RWPE2 (cell line): ENCODE data around the gene FER1L5.

Experiments
- ATAC-seq: fragments of 200-7000 bp; cut with Tn5 transposase; 3 replicates; pipeline ENCODE4 v1.9.1; 2021; ENCODE audit warnings: low read depth
- DNase-seq: peaks from one replicate; pipeline ENCODE4 v3.0.0-alpha.2; 2020; ENCODE audit warnings: low spot score
- H3K27ac ChIP-seq: fragments of 450-650 bp; 2 replicates; pipeline ENCODE4 v1.5.1; 2017; ENCODE audit warnings: mild to moderate bottlenecking; ENCODE audit not compliant: poor library complexity, severe bottlenecking
- H3K27me3 ChIP-seq: fragments of 250-450 bp; sonication (Bioruptor Pico); 2 replicates; pipeline ENCODE4 v1.5.1; 2021; ENCODE audit warnings: mild to moderate bottlenecking, moderate library complexity; ENCODE audit not compliant: insufficient read depth, poor library complexity, severe bottlenecking
- H3K36me3 ChIP-seq: fragments of 250-450 bp; sonication (Bioruptor Pico); 2 replicates; pipeline ENCODE4 v1.5.1; 2020; ENCODE audit warnings: low read depth, mild to moderate bottlenecking, moderate library complexity
- H3K4me1 ChIP-seq: fragments of 250-450 bp; sonication (Bioruptor Pico); 2 replicates; pipeline ENCODE4 v1.5.1; 2021; ENCODE audit warnings: mild to moderate bottlenecking, moderate library complexity; ENCODE audit not compliant: insufficient read depth, poor library complexity, severe bottlenecking
- H3K4me3 ChIP-seq: fragments of 250-450 bp; sonication (Bioruptor Pico); 2 replicates; pipeline ENCODE4 v1.5.1; 2021; ENCODE audit warnings: mild to moderate bottlenecking, moderate library complexity; ENCODE audit not compliant: severe bottlenecking
- H3K9me3 ChIP-seq: fragments of 250-450 bp; sonication (Bioruptor Pico); 2 replicates; pipeline ENCODE4 v1.5.1; 2021; ENCODE audit warnings: mild to moderate bottlenecking, moderate library complexity; ENCODE audit not compliant: severe bottlenecking
- TF ChIP-seq, protein P1 (sequence below): fragments of 450-650 bp; IDR thresholded peaks from one replicate; pipeline ENCODE4 v1.5.1; 2017; ENCODE audit warnings: mild to moderate bottlenecking, moderate library complexity; ENCODE audit not compliant: poor library complexity, severe bottlenecking

The FER1L5 gene

DNA sequence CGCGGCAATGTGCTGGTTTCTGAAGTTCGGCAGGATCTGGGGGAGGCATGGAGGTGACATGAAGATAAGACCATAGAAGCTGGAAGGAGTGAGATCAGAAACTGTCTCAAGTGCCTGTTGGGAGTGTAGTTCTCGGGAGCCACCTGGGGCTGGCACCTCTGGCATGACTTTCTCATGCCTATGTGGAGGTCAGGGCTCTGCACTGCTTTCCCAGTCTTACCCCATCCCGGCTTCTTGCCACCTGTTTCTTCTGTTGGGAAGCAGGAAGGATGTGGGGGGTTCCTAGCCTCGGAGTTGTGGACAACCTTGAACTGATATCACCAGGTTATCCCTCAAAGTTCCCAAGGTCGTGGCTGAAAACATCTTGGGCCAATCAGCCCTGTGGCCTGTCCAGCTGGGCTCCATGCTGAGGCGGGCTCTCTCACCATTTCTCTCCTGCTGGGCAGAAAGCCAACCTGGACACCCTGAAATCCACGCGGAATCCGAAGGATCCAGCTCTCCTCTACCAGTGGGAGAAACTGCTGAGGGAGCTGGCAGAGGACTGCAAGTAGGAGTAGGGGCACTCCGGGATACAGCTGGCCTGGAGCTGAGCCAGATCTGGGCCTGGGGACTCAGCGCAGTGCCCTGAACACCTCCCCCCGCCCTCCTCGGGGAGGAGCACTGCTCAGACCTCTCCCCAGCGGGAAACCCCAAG, 42.5 kb downstream of the FER1L5 start:
- TF ChIP-seq, protein P1, sequence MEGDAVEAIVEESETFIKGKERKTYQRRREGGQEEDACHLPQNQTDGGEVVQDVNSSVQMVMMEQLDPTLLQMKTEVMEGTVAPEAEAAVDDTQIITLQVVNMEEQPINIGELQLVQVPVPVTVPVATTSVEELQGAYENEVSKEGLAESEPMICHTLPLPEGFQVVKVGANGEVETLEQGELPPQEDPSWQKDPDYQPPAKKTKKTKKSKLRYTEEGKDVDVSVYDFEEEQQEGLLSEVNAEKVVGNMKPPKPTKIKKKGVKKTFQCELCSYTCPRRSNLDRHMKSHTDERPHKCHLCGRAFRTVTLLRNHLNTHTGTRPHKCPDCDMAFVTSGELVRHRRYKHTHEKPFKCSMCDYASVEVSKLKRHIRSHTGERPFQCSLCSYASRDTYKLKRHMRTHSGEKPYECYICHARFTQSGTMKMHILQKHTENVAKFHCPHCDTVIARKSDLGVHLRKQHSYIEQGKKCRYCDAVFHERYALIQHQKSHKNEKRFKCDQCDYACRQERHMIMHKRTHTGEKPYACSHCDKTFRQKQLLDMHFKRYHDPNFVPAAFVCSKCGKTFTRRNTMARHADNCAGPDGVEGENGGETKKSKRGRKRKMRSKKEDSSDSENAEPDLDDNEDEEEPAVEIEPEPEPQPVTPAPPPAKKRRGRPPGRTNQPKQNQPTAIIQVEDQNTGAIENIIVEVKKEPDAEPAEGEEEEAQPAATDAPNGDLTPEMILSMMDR = no peak
- H3K9me3 ChIP-seq = no peaks in the 10 kb centered on the region

DNA sequence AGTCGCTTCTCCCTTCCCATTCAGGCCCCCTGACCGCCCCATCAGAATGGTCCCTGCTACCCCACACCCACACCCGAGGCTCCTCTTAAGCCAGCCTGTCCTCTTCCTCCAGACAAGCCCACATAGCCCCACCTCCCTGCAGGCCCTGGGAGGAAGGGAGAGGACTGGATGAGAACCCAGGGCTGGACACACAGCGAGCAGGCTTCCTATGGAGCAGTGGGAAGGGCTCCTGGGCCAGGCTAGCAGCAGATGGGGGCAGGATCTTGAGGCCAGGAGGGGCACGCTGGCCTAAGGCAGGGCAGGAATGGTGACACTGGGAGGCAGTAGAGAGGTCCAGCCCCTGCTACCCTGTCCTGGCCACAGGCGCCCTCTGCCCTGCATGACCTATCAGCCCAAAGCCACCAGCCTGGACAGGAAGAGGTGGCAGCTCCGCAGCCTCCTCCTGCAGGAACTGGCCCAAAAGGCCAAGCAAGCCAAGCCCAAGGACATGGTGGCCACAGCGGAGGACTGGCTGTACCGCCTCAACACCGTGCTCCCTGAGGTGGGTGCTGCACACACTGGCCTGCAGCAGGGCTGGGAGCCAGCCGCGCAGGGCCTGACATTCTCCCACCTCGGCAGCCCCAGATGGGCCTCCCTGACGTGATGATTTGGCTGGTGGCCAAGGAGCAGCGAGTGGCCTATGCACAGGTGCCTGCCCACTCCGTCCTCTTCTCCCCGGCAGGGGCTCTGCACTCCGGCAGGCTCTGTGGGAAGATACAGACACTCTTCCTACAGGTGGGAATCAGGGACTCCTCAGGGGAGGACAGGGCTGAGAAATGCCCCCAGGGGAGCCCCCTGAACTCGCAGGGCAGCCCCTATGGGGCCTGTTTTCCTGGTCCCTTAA, 43.3 kb downstream of the FER1L5 start:
- DNase-seq = no peak
- no peak for ATAC-seq
- no peaks in the 10 kb centered on the region for H3K27me3 ChIP-seq
- H3K9me3 ChIP-seq = no peaks in the 10 kb centered on the region
- H3K4me1 ChIP-seq = no peaks in the 10 kb centered on the region
- no peak overlapping the region for H3K27ac ChIP-seq
- TF ChIP-seq, protein P1 = no peak
- no peaks in the 10 kb centered on the region for H3K36me3 ChIP-seq
- H3K4me3 ChIP-seq = no peak overlapping the region

More for the DNA sequence above, 42.5 kb downstream of the FER1L5 start:
- Histone ChIP-seq H3K36me3 (no peaks in the 10 kb centered on the region), H3K27ac (no peak overlapping the region), H3K4me3 (no peak overlapping the region), H3K4me1 (no peaks in the 10 kb centered on the region), H3K27me3 (no peaks in the 10 kb centered on the region)
- DNase-seq = no peak
- ATAC-seq = no peak

DNA sequence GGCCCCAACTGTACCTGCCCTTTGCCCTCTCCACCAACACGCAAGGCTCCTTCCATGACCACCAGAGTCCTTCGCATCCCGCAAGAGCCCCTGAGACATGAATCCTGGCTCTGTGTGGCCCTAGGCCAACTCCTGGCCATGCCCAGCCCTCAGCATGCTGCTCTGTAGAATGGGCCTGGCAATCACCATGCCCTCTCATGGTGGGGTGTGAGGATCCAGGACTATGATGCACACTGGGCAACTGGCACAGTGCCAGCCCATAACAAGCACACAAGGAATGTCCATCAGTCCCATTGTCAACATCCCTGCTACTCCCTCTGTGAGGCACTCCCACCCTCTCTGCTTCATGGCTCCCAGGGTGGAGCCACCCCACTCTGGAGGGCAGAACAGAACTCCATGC, 44.7 kb downstream of the FER1L5 start:
- H3K9me3 ChIP-seq = no peaks in the 10 kb centered on the region
- no peaks in the 10 kb centered on the region for H3K27me3 ChIP-seq
- DNase-seq = no peak
- H3K36me3 ChIP-seq = no peaks in the 10 kb centered on the region
- ATAC-seq = no peak
- no peak overlapping the region for H3K4me3 ChIP-seq
- H3K27ac ChIP-seq = no peak overlapping the region
- no peaks in the 10 kb centered on the region for H3K4me1 ChIP-seq
- TF ChIP-seq, protein P1 = no peak

DNA sequence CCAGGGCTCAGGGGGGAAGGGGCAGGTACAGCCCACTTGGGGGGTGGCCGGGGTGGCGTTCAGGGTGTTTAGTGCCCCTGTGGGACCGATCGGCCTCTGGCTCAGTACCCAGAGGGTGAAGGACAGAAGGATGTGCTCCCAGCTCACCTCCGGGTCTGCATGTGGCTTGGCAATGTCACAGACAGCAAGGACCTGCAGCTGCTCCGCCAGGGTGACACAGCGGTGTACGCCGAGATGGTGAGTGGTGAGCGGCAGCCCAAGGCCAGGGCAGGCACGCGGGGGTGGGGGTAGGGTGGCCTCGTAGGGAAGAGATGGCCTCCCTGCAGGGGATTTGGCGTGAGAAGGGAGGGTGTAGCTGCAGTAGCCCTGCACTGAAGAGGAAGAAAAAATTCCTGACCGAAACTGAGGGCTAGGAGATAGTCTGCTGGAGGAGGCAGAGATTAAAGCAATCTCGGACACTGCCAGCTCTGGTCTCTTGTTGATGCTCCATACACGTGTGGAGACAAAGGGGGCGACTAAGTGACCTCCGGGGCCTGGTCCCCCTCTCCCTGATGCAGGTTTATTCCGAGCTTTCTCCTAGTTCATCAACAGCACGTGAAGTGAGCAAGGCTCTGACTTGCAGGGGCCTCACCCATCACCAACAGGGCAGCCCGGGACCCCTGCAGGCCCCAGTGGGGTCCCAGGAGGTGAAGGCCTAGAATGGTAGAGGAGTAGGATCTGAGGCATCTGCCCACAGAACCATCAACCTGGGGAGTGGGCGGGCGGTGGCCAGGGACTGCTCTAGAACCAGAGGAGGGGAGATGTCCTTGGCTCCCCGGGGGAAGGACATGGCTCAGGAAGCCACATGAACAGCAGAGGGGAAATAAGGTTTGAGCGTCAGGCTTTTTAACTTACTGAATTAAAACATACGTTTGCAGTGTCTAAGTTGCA, 45.4 kb downstream of the FER1L5 start:
- TF ChIP-seq, protein P1 = no peak
- DNase-seq (peak; percentile 41), ATAC-seq (no peak)
- no peak overlapping the region for H3K4me3 ChIP-seq
- no peaks in the 10 kb centered on the region for H3K36me3 ChIP-seq
- H3K27me3 ChIP-seq = no peaks in the 10 kb centered on the region
- no peak overlapping the region for H3K27ac ChIP-seq
- H3K9me3 ChIP-seq = no peaks in the 10 kb centered on the region
- H3K4me1 ChIP-seq = no peaks in the 10 kb centered on the region
